HepG2 (cell line): Measurements from ENCODE around the gene PVR. TPM values are rescaled to one million over a fixed set of nuclear protein-coding genes. Genes with fewer than 3 reads are reported as not detected.

Experiments
- ATAC-seq: fragments of 200-7000 bp; cut with Tn5 transposase; 3 replicates; pipeline ENCODE4 v1.9.1; 2020; ENCODE audit warnings: mild to moderate bottlenecking, moderate library complexity
- BruUV-seq: library from RNA; stranded (reverse); fragments of 400-500 nt; replicated peaks from 2 replicates; lab custom pipeline; 2021; lab: Mats Ljungman, UMichigan
- CTCF ChIA-PET: fragments of 300-600 bp; formaldehyde crosslinking; extraction: SDS; loops from one replicate; lab custom pipeline; 2021; ENCODE audit warnings: low total read pairs, inconsistent platforms, low intra/inter-chr PET ratio; lab: Yijun Ruan, JAX
- POLR2A ChIA-PET: fragments of 350-600 bp; sonication (Branson Sonifier 250); formaldehyde crosslinking; loops from one replicate; lab custom pipeline; 2020; ENCODE audit warnings: antibody characterized with exemption, inconsistent platforms; lab: Yijun Ruan, JAX
- DNase-seq: peaks from one replicate; pipeline ENCODE4 v3.0.0-alpha.2; 2015; ENCODE audit warnings: low spot score
- FAIRE-seq: peaks from 3 replicates; lab custom pipeline; 2011; peaks lifted over from hg19 to GRCh38; lab: Jason Lieb, UNC
- H2AFZ ChIP-seq: one replicate; pipeline ENCODE4 v1.6.1; 2011; ENCODE audit warnings: low read length, inconsistent platforms
- H3K27ac ChIP-seq: fragments of 300-600 bp; 3 replicates; pipeline ENCODE4 v1.8.0; 2011; ENCODE audit warnings: mixed run types, mild to moderate bottlenecking, mixed read lengths, low read length, inconsistent platforms; ENCODE audit not compliant: insufficient read depth; ENCODE audit errors: extremely low read length
- H3K27me3 ChIP-seq, 2 experiments: fragments of 200-600 bp in 1 of 2; 2 replicates in 1 of 2; 3 replicates in 1 of 2; pipeline versions ENCODE4 v1.6.0 to v1.8.0; 2011; ENCODE audit warnings: low read length in 2 of 2, mild to moderate bottlenecking in 2 of 2, moderate library complexity in 2 of 2, inconsistent platforms in 1 of 2; ENCODE audit not compliant: insufficient read depth in 2 of 2, control insufficient read depth in 1 of 2
- H3K36me3 ChIP-seq, 2 experiments: fragments of 200-600 bp in 1 of 2; replicated peaks in 1 of 2; 2 replicates in 1 of 2; 3 replicates in 1 of 2; pipeline versions ENCODE4 v1.5.1 to v1.8.0; 2011; ENCODE audit warnings: low read length in 2 of 2, inconsistent platforms in 1 of 2; ENCODE audit not compliant: insufficient read depth in 2 of 2, control insufficient read depth in 1 of 2
- H3K4me1 ChIP-seq: 2 replicates; pipeline ENCODE4 v1.5.1; 2012; ENCODE audit warnings: low read length, inconsistent platforms; ENCODE audit not compliant: insufficient read depth
- H3K4me2 ChIP-seq: 2 replicates; pipeline ENCODE4 v1.6.0; 2011; ENCODE audit warnings: low read depth, low read length, inconsistent platforms
- H3K4me3 ChIP-seq, 3 experiments: fragments of 200-600 bp in 1 of 3; sonication (generic), shearing (Covaris generic) in 1 of 3; replicated peaks in 1 of 3; 2 replicates each; pipeline ENCODE4 v1.5.1; 2011 to 2016; ENCODE audit warnings: low read length in 3 of 3, inconsistent platforms in 2 of 3, low read depth in 2 of 3, mild to moderate bottlenecking in 2 of 3, control low read depth in 1 of 3, mixed read lengths in 1 of 3; ENCODE audit not compliant: insufficient read depth in 1 of 3
- H3K79me2 ChIP-seq: one replicate; pipeline ENCODE4 v1.6.1; 2011; ENCODE audit warnings: low read length, inconsistent platforms; ENCODE audit not compliant: insufficient read depth
- H3K9ac ChIP-seq: 2 replicates; pipeline ENCODE4 v1.6.0; 2011; ENCODE audit warnings: mild to moderate bottlenecking, low read depth, low read length, inconsistent platforms; ENCODE audit not compliant: insufficient read depth
- H3K9me3 ChIP-seq: 2 replicates; pipeline ENCODE4 v1.5.1; 2012; ENCODE audit warnings: mild to moderate bottlenecking, low read length
- H4K20me1 ChIP-seq: 2 replicates; pipeline ENCODE4 v1.6.0; 2011; ENCODE audit warnings: inconsistent platforms, mild to moderate bottlenecking, low read length, moderate library complexity; ENCODE audit not compliant: insufficient read depth
- JUNB ChIP-seq: sonication (generic); formaldehyde crosslinking; IDR thresholded peaks from 2 replicates; pipeline ENCODE4 v1.8.0; 2022; ENCODE audit warnings: missing genetic modification reagents, mild to moderate bottlenecking, borderline replicate concordance
- NBN ChIP-seq: fragments of 450-650 bp; conservative IDR thresholded peaks from 2 replicates; pipeline ENCODE4 v1.6.1; 2017
- NR2F1 ChIP-seq, 2 experiments: fragments of 450-650 bp in 1 of 2; formaldehyde crosslinking in 1 of 2; IDR thresholded peaks; 2 replicates each; pipeline versions ENCODE4 v1.5.0 to v1.6.1; 2016 to 2020; ENCODE audit warnings: mild to moderate bottlenecking in 1 of 2, missing compliant biosample characterization in 1 of 2, missing genetic modification reagents in 1 of 2, moderate library complexity in 1 of 2
- RBFOX2 ChIP-seq: fragments of 200-400 bp; formaldehyde crosslinking; IDR thresholded peaks from 2 replicates; pipeline ENCODE4 v1.6.1; 2017; ENCODE audit warnings: low read depth, mild to moderate bottlenecking, low read length
- SMYD3 ChIP-seq: sonication (generic); formaldehyde crosslinking; IDR thresholded peaks from 2 replicates; pipeline ENCODE4 v1.8.1; 2023; ENCODE audit warnings: mild to moderate bottlenecking, missing genetic modification reagents
- STAG1 ChIP-seq: sonication (generic); formaldehyde crosslinking; IDR thresholded peaks from 2 replicates; pipeline ENCODE4 v1.4.0; 2020; ENCODE audit warnings: missing genetic modification reagents
- ZFP90 ChIP-seq: sonication (generic); formaldehyde crosslinking; IDR thresholded peaks from 2 replicates; pipeline ENCODE4 v1.8.0; 2022; ENCODE audit warnings: missing genetic modification reagents, mild to moderate bottlenecking, inconsistent platforms, borderline replicate concordance
- ZKSCAN1 ChIP-seq: fragments of 150-350 bp; IDR thresholded peaks from 2 replicates; pipeline ENCODE4 v1.6.1; 2014; ENCODE audit warnings: low read length
- ZMYM3 ChIP-seq: sonication (generic); formaldehyde crosslinking; IDR thresholded peaks from 2 replicates; pipeline ENCODE4 v1.5.1; 2020; ENCODE audit warnings: mild to moderate bottlenecking, missing genetic modification reagents
- ZNF121 ChIP-seq: sonication (generic); formaldehyde crosslinking; IDR thresholded peaks from 2 replicates; pipeline ENCODE4 v1.5.0; 2020; ENCODE audit warnings: mild to moderate bottlenecking, missing genetic modification reagents
- ZNF382 ChIP-seq: sonication (generic); formaldehyde crosslinking; IDR thresholded peaks from 2 replicates; pipeline ENCODE4 v1.5.0; 2020; ENCODE audit warnings: missing genetic modification reagents, mild to moderate bottlenecking, borderline replicate concordance
- ZNF768 ChIP-seq: sonication (generic); formaldehyde crosslinking; IDR thresholded peaks from 2 replicates; pipeline ENCODE4 v1.4.0; 2020; ENCODE audit warnings: missing genetic modification reagents
- WGBS: methylation state at CpG from one replicate; pipeline ENCODE4 v1.1.6; 2017; ENCODE audit warnings: low lambda C conversion rate; 5-methylcytosine and 5-hydroxymethylcytosine counted together
- in situ Hi-C: cut with HindIII; loops from 2 replicates; pipeline ENCODE4 v1.10.0; 2017; ENCODE audit warnings: low pct_unique_long_range_greater_than_20kb; ENCODE audit not compliant: extremely low pct_ligation_motif_present
- intact Hi-C: fragments of 100-400 bp; cut with micrococcal nuclease; formaldehyde crosslinking; loops from one replicate; pipeline ENCODE4 v1.10.0; 2022; ENCODE audit not compliant: unreplicated experiment
- polyA plus RNA-seq, 8 experiments: library from polyadenylated mRNA; depleted of rRNA in 3 of 8; stranded (reverse) in 7 of 8; unstranded in 1 of 8; fragments of >200 nt; fragmentation: Illumina TruSeq in 4 of 8; extraction: Trizol in 4 of 8; gene quantifications; 2 replicates each; pipeline versions ENCODE4 v1.2.1 to v1.2.3, GENCODE V29; 2011 to 2016; ENCODE audit warnings: low read depth in 4 of 8, missing spikeins in 1 of 8, mixed read lengths in 1 of 8; ENCODE audit not compliant: insufficient read depth in 1 of 8
- total RNA-seq, 5 experiments: library from RNA; depleted of rRNA; stranded (reverse); fragments of >200 nt; fragmentation: Illumina TruSeq; extraction: Trizol; gene quantifications; 2 replicates each; pipeline ENCODE4 v1.2.3, GENCODE V29; 2016; ENCODE audit warnings: low read depth in 1 of 5
- TF ChIP-seq, protein P1 (sequence below): sonication (generic); formaldehyde crosslinking; IDR thresholded peaks from 2 replicates; pipeline ENCODE4 v1.5.1; 2020; ENCODE audit warnings: missing genetic modification reagents, mild to moderate bottlenecking, borderline replicate concordance

Gene PVR
- total and polyA plus RNA-seq, 2 of the 13 experiments (the other 11 are each of a cell fraction or from before 2014, with no cell fraction given): 43.4 to 46.6 TPM

DNA sequence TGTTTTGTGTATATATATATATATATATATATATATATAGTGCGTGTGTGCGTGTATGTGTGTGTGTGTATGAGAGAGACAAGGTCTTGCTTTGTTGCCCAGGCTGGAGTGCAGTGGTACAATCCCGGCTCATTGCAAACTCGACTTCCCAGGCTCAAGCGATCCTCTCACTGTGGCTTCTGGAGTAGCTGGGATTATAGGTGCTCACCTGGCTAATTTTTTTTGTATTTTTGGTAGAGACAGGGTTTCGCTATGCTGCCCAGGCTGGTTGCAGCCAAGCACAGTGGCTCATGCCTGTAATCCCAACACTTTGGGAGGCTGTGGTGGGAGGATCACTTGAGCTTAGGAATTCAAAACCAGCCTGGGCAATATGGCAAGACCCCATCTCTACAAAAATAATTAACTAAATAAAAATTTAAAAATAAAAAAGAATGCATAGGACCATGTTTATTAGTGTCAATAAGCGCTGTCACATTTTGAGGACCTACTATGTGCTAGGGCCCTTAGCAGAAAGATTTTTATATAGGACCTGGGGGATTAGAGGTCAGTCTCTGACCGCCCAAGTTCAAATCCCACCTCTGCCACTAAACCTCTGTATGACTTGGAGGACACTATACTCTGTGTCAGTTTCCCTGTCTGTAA is 1.8 kb downstream of the PVR start:
- no peaks in the 10 kb centered on the region; a peak in 1 of 5 replicates for H3K27me3 ChIP-seq
- in situ Hi-C loops (no loop called here), intact Hi-C loops (no loop called here)
- TF ChIP-seq RBFOX2 (0 out of 2 replicates have a peak, but pooled peaks have one; percentile 26), STAG1 (CRISPR knock-in tag) (no peak), ZNF121 (CRISPR knock-in tag) (peak; percentile 62; the same call in 1 of the 2 replicates), ZKSCAN1 (peak; percentile 93), NBN (no peak)
- H3K4me1 ChIP-seq: peaks cover 43% of the 10 kb centered on the region
- no TSS peak for BruUV-seq
- no peak for DNase-seq
- ChIA-PET CTCF (no interaction called here), POLR2A (interaction anchor here (1.1 to 2.7 kb wide), 4 partner anchors 17 to 74 kb away, joined by 3 to 11 read pairs (median 3); no protein-coding TSS in a partner anchor)
- WGBS: 89% methylated on average over 8 of the region's 8 CpGs
- peaks cover 13% of the 10 kb centered on the region for H4K20me1 ChIP-seq
- peaks cover 13 to 38% of the 10 kb centered on the region in 2 experiments for H3K36me3 ChIP-seq
- H3K9me3 ChIP-seq: no peaks in the 10 kb centered on the region
- peak overlapping the region in 2 of 3 experiments; percentile 10 to 23; a peak in 3 of 6 replicates for H3K4me3 ChIP-seq
- FAIRE-seq: no peak
- peaks cover 24% of the 10 kb centered on the region for H3K79me2 ChIP-seq
- peak overlapping the region; percentile 63 for H3K4me2 ChIP-seq
- H3K27ac ChIP-seq: no peak overlapping the region
- no peak overlapping the region for H2AFZ ChIP-seq
- 0 out of 2 replicates have a peak overlapping the region, but pooled peaks have one; percentile 22 for H3K9ac ChIP-seq
- ATAC-seq: no peak

DNA sequence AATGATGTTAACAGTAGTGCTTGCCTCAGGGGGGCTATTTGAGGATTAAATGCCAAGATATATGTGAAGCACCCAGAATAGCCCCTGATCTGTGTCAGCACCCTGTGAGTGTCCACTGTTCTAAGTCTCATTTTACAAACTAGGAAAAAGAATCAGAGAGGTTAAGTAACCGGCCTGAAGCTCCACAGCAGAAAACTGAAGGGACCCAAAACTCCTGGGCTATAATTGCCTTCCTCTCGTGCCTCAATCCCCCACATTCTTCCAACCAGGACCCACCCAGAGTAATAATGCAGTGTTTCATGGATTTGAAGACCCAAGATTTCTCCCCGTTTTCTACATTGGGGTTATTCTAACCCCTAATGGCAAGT is 2.3 kb downstream of the PVR start:
- FAIRE-seq (no peak), DNase-seq (no peak), ATAC-seq (no peak)
- Histone ChIP-seq H3K36me3 (peaks cover 17 to 43% of the 10 kb centered on the region in 2 experiments), H3K4me1 (peaks cover 38% of the 10 kb centered on the region), H3K4me3 (no peak overlapping the region), H3K9me3 (no peaks in the 10 kb centered on the region), H3K4me2 (no peak overlapping the region), H2AFZ (no peak overlapping the region), H4K20me1 (peaks cover 13% of the 10 kb centered on the region), H3K27me3 (no peaks in the 10 kb centered on the region; a peak in 1 of 5 replicates), H3K9ac (no peak overlapping the region), H3K27ac (no peak overlapping the region), H3K79me2 (peaks cover 24% of the 10 kb centered on the region)
- ChIA-PET CTCF (no interaction called here), POLR2A (interaction anchor here (1.2 to 2.7 kb wide), 3 partner anchors 30 to 75 kb away, joined by 3 to 11 read pairs (median 3); no protein-coding TSS in a partner anchor)
- WGBS: 98% methylated on average over 3 of the region's 3 CpGs
- TF ChIP-seq, protein P1, sequence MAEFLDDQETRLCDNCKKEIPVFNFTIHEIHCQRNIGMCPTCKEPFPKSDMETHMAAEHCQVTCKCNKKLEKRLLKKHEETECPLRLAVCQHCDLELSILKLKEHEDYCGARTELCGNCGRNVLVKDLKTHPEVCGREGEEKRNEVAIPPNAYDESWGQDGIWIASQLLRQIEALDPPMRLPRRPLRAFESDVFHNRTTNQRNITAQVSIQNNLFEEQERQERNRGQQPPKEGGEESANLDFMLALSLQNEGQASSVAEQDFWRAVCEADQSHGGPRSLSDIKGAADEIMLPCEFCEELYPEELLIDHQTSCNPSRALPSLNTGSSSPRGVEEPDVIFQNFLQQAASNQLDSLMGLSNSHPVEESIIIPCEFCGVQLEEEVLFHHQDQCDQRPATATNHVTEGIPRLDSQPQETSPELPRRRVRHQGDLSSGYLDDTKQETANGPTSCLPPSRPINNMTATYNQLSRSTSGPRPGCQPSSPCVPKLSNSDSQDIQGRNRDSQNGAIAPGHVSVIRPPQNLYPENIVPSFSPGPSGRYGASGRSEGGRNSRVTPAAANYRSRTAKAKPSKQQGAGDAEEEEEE (CRISPR knock-in tag): no peak
- TF ChIP-seq ZNF768 (peak; percentile 79; the same call in 1 of the 2 replicates), ZMYM3 (CRISPR knock-in tag) (peak; percentile 10; the same call in 1 of the 2 replicates), ZNF382 (CRISPR knock-in tag) (no peak), ZFP90 (no peak), NR2F1 (CRISPR knock-in tag; IDR thresholded peaks at IDR 0.05) (no peak), SMYD3 (CRISPR knock-in tag) (no peak), JUNB (CRISPR knock-in tag) (no peak)
- TSS peak; percentile 45 for BruUV-seq
- in situ Hi-C loops: no loop called here
- intact Hi-C loops: no loop called here
